ENCODE results near the gene ZFC3H1. TPM values are rescaled to one million over a fixed set of nuclear protein-coding genes. Genes with fewer than 3 reads are reported as not detected.

ZFC3H1 gene
- total and polyA plus RNA-seq, 2 donors (not counting 3 experiments of a cell fraction or from before 2014, with no cell fraction given), result 23.6 to 60.4 TPM

GRCh38 chr12:71649401-71649800 lies 14.2 kb downstream of the ZFC3H1 start:
- FAIRE-seq, result no peak
- no peak overlapping the region for H3K9ac ChIP-seq (replicated peaks; ENCODE audit: extremely low read depth, insufficient read depth, low read length)
- ChIA-PET CTCF (interaction anchor here (1.2 kb wide), 1 partner anchor 13 kb away, joined by 4 read pairs; no protein-coding TSS in a partner anchor), POLR2A (no interaction called here)
- no peaks in the 10 kb centered on the region for H3K9me1 ChIP-seq (replicated peaks; ENCODE audit: control insufficient read depth, extremely low read depth, insufficient read depth, low read length)
- H3K4me3 ChIP-seq (replicated peaks in 1 of 3; ENCODE audit: insufficient read depth in 1 of 3, low read depth in 1 of 3, low read length in 3 of 3), result no peak overlapping the region
- TF ChIP-seq FOS (IDR thresholded peaks at IDR 0.05; ENCODE audit: borderline replicate concordance, insufficient read depth, low read length), result no peak
- no peak for TF ChIP-seq EZH2 (IDR thresholded peaks at IDR 0.05; ENCODE audit: borderline replicate concordance, low read depth, low read length, severe bottlenecking)
- no peak for TF ChIP-seq MAX (IDR thresholded peaks at IDR 0.05; ENCODE audit: insufficient read depth, insufficient read length)
- no peak for TF ChIP-seq CTCF (IDR thresholded peaks at IDR 0.05; ENCODE audit: extremely low read depth in 1 of 2, insufficient read depth in 1 of 2, low read depth in 1 of 2, low read length in 2 of 2)
- TF ChIP-seq GATA2 (IDR thresholded peaks at IDR 0.05; ENCODE audit: insufficient read depth, insufficient read length, low read depth, low read length), result no peak
- TF ChIP-seq JUN (IDR thresholded peaks at IDR 0.05; ENCODE audit: borderline replicate concordance, insufficient read depth, insufficient read length, low read depth), result no peak
- no peak for TF ChIP-seq MYC (IDR thresholded peaks at IDR 0.05; ENCODE audit: low read depth, low read length)
- no peak for TF ChIP-seq POLR2AphosphoS5 (IDR thresholded peaks at IDR 0.05; ENCODE audit: insufficient read depth, low read depth, low read length)
- TF ChIP-seq POLR2A (IDR thresholded peaks at IDR 0.05; ENCODE audit: low read depth, low read length), result no peak
- H4K20me1 ChIP-seq (replicated peaks; ENCODE audit: control insufficient read depth, extremely low read depth, insufficient read depth, low read length), result peaks cover 4% of the 10 kb centered on the region
- no peak overlapping the region for H3K4me2 ChIP-seq (ENCODE audit: insufficient read depth, low read length)
- H3K4me1 ChIP-seq (ENCODE audit: control insufficient read depth, extremely low read depth, insufficient read depth, low read length), result no peaks in the 10 kb centered on the region
- no TSS peak for BruUV-seq (replicated peaks)
- no peaks in the 10 kb centered on the region for H3K27me3 ChIP-seq (ENCODE audit: control insufficient read depth in 2 of 2, insufficient read depth in 2 of 2, low read length in 2 of 2)
- DNase-seq (ENCODE audit: low read depth, low spot score), result no peak
- H3K9me3 ChIP-seq (replicated peaks; ENCODE audit: control insufficient read depth, insufficient read depth, low read length), result no peaks in the 10 kb centered on the region
- no peak overlapping the region for H3K27ac ChIP-seq (ENCODE audit: insufficient read depth, low read depth, low read length)
- dilution Hi-C loops (cut with MboI; ENCODE audit: extremely low pct_ligation_motif_present, low sequenced_read_pairs) (no loop called here), intact Hi-C loops (cut with micrococcal nuclease) (loop anchor here (5.0 kb wide), 1 partner anchor 37 kb away; no protein-coding TSS in a partner anchor)
- H2AFZ ChIP-seq (ENCODE audit: low read depth, low read length), result no peak overlapping the region
- peaks cover 0 to 30% of the 10 kb centered on the region in 2 experiments for H3K36me3 ChIP-seq (ENCODE audit: control insufficient read depth in 2 of 2, extremely low read depth in 1 of 2, insufficient read depth in 2 of 2, low read length in 2 of 2)
- peaks cover 75% of the 10 kb centered on the region for H3K79me2 ChIP-seq (ENCODE audit: control insufficient read depth, insufficient read depth, low read length)
